Esophagus muscularis mucosa (tissue), 3 donors: Measurements from ENCODE around the gene LIN7C.

Source experiments
- CTCF ChIP-seq, 3 experiments: fragments of 200-600 bp in 2 of 3; fragments of 450-650 bp in 1 of 3; sonication (generic) in 2 of 3; IDR thresholded peaks; one replicate each; pipeline ENCODE4 v1.5.1; 2017 to 2019; ENCODE audit warnings: antibody characterized with exemption in 3 of 3, mild to moderate bottlenecking in 2 of 3, moderate library complexity in 1 of 3
- POLR2A ChIP-seq: fragments of 450-650 bp; IDR thresholded peaks from one replicate; pipeline ENCODE4 v1.6.1; 2017; ENCODE audit warnings: antibody characterized with exemption, moderate library complexity, mild to moderate bottlenecking, low read depth

- TF ChIP-seq CTCF (IDR thresholded peaks at IDR 0.05) (no peak), POLR2A (no peak)
Measured at GRCh38 chr11:27553186-27553585, 46.6 kb upstream of the LIN7C start.
